HepG2 (cell line): ENCODE results near the gene RASGRP2. TPM values are rescaled to one million over a fixed set of nuclear protein-coding genes. Genes with fewer than 3 reads are reported as not detected.

Experiments
- ATAC-seq: fragments of 200-7000 bp; cut with Tn5 transposase; 3 replicates; pipeline ENCODE4 v1.9.1; 2020; ENCODE audit warnings: mild to moderate bottlenecking, moderate library complexity
- BruUV-seq: library from RNA; stranded (reverse); fragments of 400-500 nt; replicated peaks from 2 replicates; lab custom pipeline; 2021; lab: Mats Ljungman, UMichigan
- CTCF ChIA-PET: fragments of 300-600 bp; formaldehyde crosslinking; extraction: SDS; loops from one replicate; lab custom pipeline; 2021; ENCODE audit warnings: low total read pairs, inconsistent platforms, low intra/inter-chr PET ratio; lab: Yijun Ruan, JAX
- POLR2A ChIA-PET: fragments of 350-600 bp; sonication (Branson Sonifier 250); formaldehyde crosslinking; loops from one replicate; lab custom pipeline; 2020; ENCODE audit warnings: antibody characterized with exemption, inconsistent platforms; lab: Yijun Ruan, JAX
- DNase-seq: peaks from one replicate; pipeline ENCODE4 v3.0.0-alpha.2; 2015; ENCODE audit warnings: low spot score
- FAIRE-seq: peaks from 3 replicates; lab custom pipeline; 2011; peaks lifted over from hg19 to GRCh38; lab: Jason Lieb, UNC
- H2AFZ ChIP-seq: one replicate; pipeline ENCODE4 v1.6.1; 2011; ENCODE audit warnings: low read length, inconsistent platforms
- H3K27ac ChIP-seq: fragments of 300-600 bp; 3 replicates; pipeline ENCODE4 v1.8.0; 2011; ENCODE audit warnings: mixed run types, mild to moderate bottlenecking, mixed read lengths, low read length, inconsistent platforms; ENCODE audit not compliant: insufficient read depth; ENCODE audit errors: extremely low read length
- H3K27me3 ChIP-seq, 2 experiments: fragments of 200-600 bp in 1 of 2; 2 replicates in 1 of 2; 3 replicates in 1 of 2; pipeline versions ENCODE4 v1.6.0 to v1.8.0; 2011; ENCODE audit warnings: low read length in 2 of 2, mild to moderate bottlenecking in 2 of 2, moderate library complexity in 2 of 2, inconsistent platforms in 1 of 2; ENCODE audit not compliant: insufficient read depth in 2 of 2, control insufficient read depth in 1 of 2
- H3K36me3 ChIP-seq, 2 experiments: fragments of 200-600 bp in 1 of 2; replicated peaks in 1 of 2; 2 replicates in 1 of 2; 3 replicates in 1 of 2; pipeline versions ENCODE4 v1.5.1 to v1.8.0; 2011; ENCODE audit warnings: low read length in 2 of 2, inconsistent platforms in 1 of 2; ENCODE audit not compliant: insufficient read depth in 2 of 2, control insufficient read depth in 1 of 2
- H3K4me1 ChIP-seq: 2 replicates; pipeline ENCODE4 v1.5.1; 2012; ENCODE audit warnings: low read length, inconsistent platforms; ENCODE audit not compliant: insufficient read depth
- H3K4me2 ChIP-seq: 2 replicates; pipeline ENCODE4 v1.6.0; 2011; ENCODE audit warnings: low read depth, low read length, inconsistent platforms
- H3K4me3 ChIP-seq, 3 experiments: fragments of 200-600 bp in 1 of 3; sonication (generic), shearing (Covaris generic) in 1 of 3; replicated peaks in 1 of 3; 2 replicates each; pipeline ENCODE4 v1.5.1; 2011 to 2016; ENCODE audit warnings: low read length in 3 of 3, inconsistent platforms in 2 of 3, low read depth in 2 of 3, mild to moderate bottlenecking in 2 of 3, control low read depth in 1 of 3, mixed read lengths in 1 of 3; ENCODE audit not compliant: insufficient read depth in 1 of 3
- H3K79me2 ChIP-seq: one replicate; pipeline ENCODE4 v1.6.1; 2011; ENCODE audit warnings: low read length, inconsistent platforms; ENCODE audit not compliant: insufficient read depth
- H3K9ac ChIP-seq: 2 replicates; pipeline ENCODE4 v1.6.0; 2011; ENCODE audit warnings: mild to moderate bottlenecking, low read depth, low read length, inconsistent platforms; ENCODE audit not compliant: insufficient read depth
- H3K9me3 ChIP-seq: 2 replicates; pipeline ENCODE4 v1.5.1; 2012; ENCODE audit warnings: mild to moderate bottlenecking, low read length
- H4K20me1 ChIP-seq: 2 replicates; pipeline ENCODE4 v1.6.0; 2011; ENCODE audit warnings: inconsistent platforms, mild to moderate bottlenecking, low read length, moderate library complexity; ENCODE audit not compliant: insufficient read depth
- KDM1A ChIP-seq: IDR thresholded peaks from 2 replicates; pipeline ENCODE4 v1.6.1; 2016; ENCODE audit warnings: missing compliant biosample characterization
- SETDB1 ChIP-seq: sonication (generic); formaldehyde crosslinking; IDR thresholded peaks from 2 replicates; pipeline ENCODE4 v1.5.1; 2020; ENCODE audit warnings: missing genetic modification reagents, mild to moderate bottlenecking, borderline replicate concordance
- TBX2 ChIP-seq: sonication (generic); formaldehyde crosslinking; IDR thresholded peaks from 2 replicates; pipeline ENCODE4 v1.5.0; 2020; ENCODE audit warnings: missing genetic modification reagents, mild to moderate bottlenecking, borderline replicate concordance
- ZIK1 ChIP-seq: sonication (generic); formaldehyde crosslinking; IDR thresholded peaks from 2 replicates; pipeline ENCODE4 v1.5.0; 2020; ENCODE audit warnings: mild to moderate bottlenecking, low read depth, missing genetic modification reagents, borderline replicate concordance
- ZNF143 ChIP-seq: sonication (generic); formaldehyde crosslinking; IDR thresholded peaks from 2 replicates; pipeline ENCODE4 v1.4.0; 2020; ENCODE audit warnings: missing genetic modification reagents
- ZNF446 ChIP-seq: sonication (generic); formaldehyde crosslinking; IDR thresholded peaks from 2 replicates; pipeline ENCODE4 v1.5.0; 2020; ENCODE audit warnings: mild to moderate bottlenecking, missing genetic modification reagents
- WGBS: methylation state at CpG from one replicate; pipeline ENCODE4 v1.1.6; 2017; ENCODE audit warnings: low lambda C conversion rate; 5-methylcytosine and 5-hydroxymethylcytosine counted together
- in situ Hi-C: cut with HindIII; loops from 2 replicates; pipeline ENCODE4 v1.10.0; 2017; ENCODE audit warnings: low pct_unique_long_range_greater_than_20kb; ENCODE audit not compliant: extremely low pct_ligation_motif_present
- intact Hi-C: fragments of 100-400 bp; cut with micrococcal nuclease; formaldehyde crosslinking; loops from one replicate; pipeline ENCODE4 v1.10.0; 2022; ENCODE audit not compliant: unreplicated experiment
- polyA plus RNA-seq, 8 experiments: library from polyadenylated mRNA; depleted of rRNA in 3 of 8; stranded (reverse) in 7 of 8; unstranded in 1 of 8; fragments of >200 nt; fragmentation: Illumina TruSeq in 4 of 8; extraction: Trizol in 4 of 8; gene quantifications; 2 replicates each; pipeline versions ENCODE4 v1.2.1 to v1.2.3, GENCODE V29; 2011 to 2016; ENCODE audit warnings: low read depth in 4 of 8, missing spikeins in 1 of 8, mixed read lengths in 1 of 8; ENCODE audit not compliant: insufficient read depth in 1 of 8
- total RNA-seq, 5 experiments: library from RNA; depleted of rRNA; stranded (reverse); fragments of >200 nt; fragmentation: Illumina TruSeq; extraction: Trizol; gene quantifications; 2 replicates each; pipeline ENCODE4 v1.2.3, GENCODE V29; 2016; ENCODE audit warnings: low read depth in 1 of 5
- TF ChIP-seq, protein P1 (sequence below): fragments of 450-650 bp; IDR thresholded peaks from 2 replicates; pipeline ENCODE4 v1.6.1; 2016
- TF ChIP-seq, protein P2 (sequence below): IDR thresholded peaks from 2 replicates; pipeline ENCODE4 v1.6.1; 2018; ENCODE audit warnings: missing genetic modification reagents, mild to moderate bottlenecking, missing compliant biosample characterization

Gene RASGRP2
- total and polyA plus RNA-seq, 2 of the 13 experiments (the other 11 are each of a cell fraction or from before 2014, with no cell fraction given) = 0.61 TPM; not detected in 1

DNA sequence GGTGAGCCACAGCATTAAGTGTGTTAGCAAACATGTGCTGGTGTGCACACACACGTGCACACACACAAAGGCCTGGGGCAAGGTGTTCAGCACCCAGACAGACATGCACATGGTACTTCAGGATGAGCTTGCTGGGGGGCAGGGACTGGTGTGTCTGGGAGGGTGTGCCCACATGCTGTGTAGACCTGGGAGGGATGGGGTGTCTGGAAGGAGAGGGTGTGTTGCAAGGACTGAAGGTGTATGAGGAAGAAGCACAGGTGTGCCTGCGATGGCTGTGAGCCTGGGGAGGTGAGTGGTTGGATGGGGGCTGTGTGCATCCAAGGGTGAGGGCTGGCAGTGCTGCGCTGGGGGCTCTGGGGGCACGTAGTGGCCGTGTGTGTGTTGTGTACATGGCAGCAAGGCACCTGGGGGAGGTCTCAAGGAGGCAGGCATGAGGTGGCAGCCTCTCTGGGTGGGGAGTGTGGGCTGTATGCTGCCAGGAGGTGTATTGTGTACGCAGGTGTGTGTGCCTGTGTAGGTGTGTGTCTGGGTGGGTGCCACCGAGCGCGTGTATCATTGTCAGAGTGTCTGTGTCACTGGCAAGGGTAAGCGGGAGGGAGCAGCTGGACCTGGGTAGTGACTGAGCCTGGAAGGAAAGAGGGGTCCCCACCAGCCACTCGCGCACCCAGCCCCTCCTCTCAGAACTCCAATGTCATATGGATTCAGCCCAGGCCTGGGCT lies 23.1 kb downstream of the RASGRP2 start:
- H3K4me2 ChIP-seq = no peak overlapping the region
- peaks cover 4 to 55% of the 10 kb centered on the region in 2 experiments; a peak in 4 of 5 replicates for H3K27me3 ChIP-seq
- ChIA-PET CTCF (no interaction called here), POLR2A (no interaction called here)
- intact Hi-C loops (no loop called here), in situ Hi-C loops (no loop called here)
- H3K9me3 ChIP-seq = no peaks in the 10 kb centered on the region
- no TSS peak for BruUV-seq
- no peaks in the 10 kb centered on the region for H3K79me2 ChIP-seq
- no peak for DNase-seq
- H3K4me1 ChIP-seq = peaks cover 25% of the 10 kb centered on the region
- no peak overlapping the region for H3K9ac ChIP-seq
- no peak for ATAC-seq
- FAIRE-seq = no peak
- TF ChIP-seq, protein P1, sequence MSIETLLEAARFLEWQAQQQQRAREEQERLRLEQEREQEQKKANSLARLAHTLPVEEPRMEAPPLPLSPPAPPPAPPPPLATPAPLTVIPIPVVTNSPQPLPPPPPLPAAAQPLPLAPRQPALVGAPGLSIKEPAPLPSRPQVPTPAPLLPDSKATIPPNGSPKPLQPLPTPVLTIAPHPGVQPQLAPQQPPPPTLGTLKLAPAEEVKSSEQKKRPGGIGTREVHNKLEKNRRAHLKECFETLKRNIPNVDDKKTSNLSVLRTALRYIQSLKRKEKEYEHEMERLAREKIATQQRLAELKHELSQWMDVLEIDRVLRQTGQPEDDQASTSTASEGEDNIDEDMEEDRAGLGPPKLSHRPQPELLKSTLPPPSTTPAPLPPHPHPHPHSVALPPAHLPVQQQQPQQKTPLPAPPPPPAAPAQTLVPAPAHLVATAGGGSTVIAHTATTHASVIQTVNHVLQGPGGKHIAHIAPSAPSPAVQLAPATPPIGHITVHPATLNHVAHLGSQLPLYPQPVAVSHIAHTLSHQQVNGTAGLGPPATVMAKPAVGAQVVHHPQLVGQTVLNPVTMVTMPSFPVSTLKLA = peak; percentile 97
- TF ChIP-seq ZNF446 (CRISPR knock-in tag) = no peak
- H4K20me1 ChIP-seq = no peaks in the 10 kb centered on the region
- H2AFZ ChIP-seq = no peak overlapping the region
- H3K27ac ChIP-seq = no peak overlapping the region
- no peaks in the 10 kb centered on the region for H3K36me3 ChIP-seq
- WGBS = 0% methylated on average over 6 of the region's 12 CpGs
- no peak overlapping the region for H3K4me3 ChIP-seq

DNA sequence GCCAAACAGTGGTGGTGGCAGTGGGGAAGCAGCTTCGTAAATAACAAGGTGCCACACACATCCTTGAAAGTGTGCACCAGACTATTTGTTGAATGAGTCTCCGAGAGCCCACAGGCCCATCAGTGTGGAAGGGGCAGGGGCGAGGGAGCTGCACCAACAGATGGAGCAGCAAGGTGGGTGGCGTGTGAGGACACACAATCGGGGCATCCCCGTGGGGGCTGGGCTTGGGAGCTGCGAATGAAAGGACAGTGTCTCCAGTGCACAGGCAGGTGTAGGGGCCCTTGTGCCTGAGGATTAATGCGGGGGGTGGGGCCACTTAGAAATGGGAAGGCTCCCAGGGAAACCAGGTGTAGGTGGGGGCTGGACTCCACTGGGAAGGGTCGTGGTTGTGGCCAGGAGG lies 23.8 kb downstream of the RASGRP2 start:
- no TSS peak for BruUV-seq
- Histone ChIP-seq H3K79me2 (no peaks in the 10 kb centered on the region), H3K9me3 (no peaks in the 10 kb centered on the region), H3K4me3 (no peak overlapping the region), H4K20me1 (no peaks in the 10 kb centered on the region), H3K27ac (no peak overlapping the region), H3K9ac (no peak overlapping the region), H3K4me1 (peaks cover 19% of the 10 kb centered on the region), H3K4me2 (no peak overlapping the region), H3K27me3 (peaks cover 7 to 61% of the 10 kb centered on the region in 2 experiments; a peak in 4 of 5 replicates), H2AFZ (no peak overlapping the region), H3K36me3 (no peaks in the 10 kb centered on the region)
- 10% methylated on average over 9 of the region's 9 CpGs for WGBS
- no peak for DNase-seq
- TF ChIP-seq KDM1A (CRISPR knock-in tag) = no peak
- TF ChIP-seq, protein P2, sequence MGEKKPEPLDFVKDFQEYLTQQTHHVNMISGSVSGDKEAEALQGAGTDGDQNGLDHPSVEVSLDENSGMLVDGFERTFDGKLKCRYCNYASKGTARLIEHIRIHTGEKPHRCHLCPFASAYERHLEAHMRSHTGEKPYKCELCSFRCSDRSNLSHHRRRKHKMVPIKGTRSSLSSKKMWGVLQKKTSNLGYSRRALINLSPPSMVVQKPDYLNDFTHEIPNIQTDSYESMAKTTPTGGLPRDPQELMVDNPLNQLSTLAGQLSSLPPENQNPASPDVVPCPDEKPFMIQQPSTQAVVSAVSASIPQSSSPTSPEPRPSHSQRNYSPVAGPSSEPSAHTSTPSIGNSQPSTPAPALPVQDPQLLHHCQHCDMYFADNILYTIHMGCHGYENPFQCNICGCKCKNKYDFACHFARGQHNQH (CRISPR knock-in tag) = no peak
- TF ChIP-seq ZIK1 (CRISPR knock-in tag) = no peak
- no peak for TF ChIP-seq TBX2 (CRISPR knock-in tag)
- no peak for TF ChIP-seq ZNF143 (CRISPR knock-in tag)
- no peak for TF ChIP-seq SETDB1
- no peak for ATAC-seq
- no peak for FAIRE-seq
- ChIA-PET POLR2A (no interaction called here), CTCF (no interaction called here)
- intact Hi-C loops = no loop called here
- in situ Hi-C loops = no loop called here
